ENCODE data around the gene AGBL3. TPM values are rescaled to one million over a fixed set of nuclear protein-coding genes. Genes with fewer than 3 reads are reported as not detected.
"Not testable (repeated sequence)": the region's sequence is repeated elsewhere in the genome, so short reads cannot be mapped to it uniquely, and the experiment has no call there.

AGBL3 gene
- total RNA-seq, 1 experiment from 2014 or later = 1.0 TPM

GRCh38 chr7:135076882-135077281 lies 90.6 kb downstream of the AGBL3 start:
- DNase-seq (ENCODE audit: low read depth) = no peak

GRCh38 chr7:135077642-135078041 lies 91.3 kb downstream of the AGBL3 start:
- no peak for DNase-seq (ENCODE audit: low read depth)

GRCh38 chr7:135078051-135078450 lies 91.7 kb downstream of the AGBL3 start:
- no peak for DNase-seq (ENCODE audit: low read depth)

- no peak for DNase-seq (ENCODE audit: low read depth)
Measured at GRCh38 chr7:135079068-135079467, 92.8 kb downstream of the AGBL3 start.

- no peak for DNase-seq (ENCODE audit: low read depth)
Measured at GRCh38 chr7:135083005-135083404, 96.7 kb downstream of the AGBL3 start.

GRCh38 chr7:135088566-135088965 lies 102.3 kb downstream of the AGBL3 start:
- DNase-seq (ENCODE audit: low read depth) = no peak

- no peak for DNase-seq (ENCODE audit: low read depth)
Measured at GRCh38 chr7:135091717-135092116, 105.4 kb downstream of the AGBL3 start.

- DNase-seq (ENCODE audit: low read depth) = no peak
Measured at GRCh38 chr7:135094472-135095237, 108.3 kb downstream of the AGBL3 start.

GRCh38 chr7:135095450-135095849 lies 109.1 kb downstream of the AGBL3 start:
- no peak for DNase-seq (ENCODE audit: low read depth)

- peak; percentile 6 for DNase-seq (ENCODE audit: low read depth)
Measured at GRCh38 chr7:135098391-135098790, 112.1 kb downstream of the AGBL3 start.

- DNase-seq (ENCODE audit: low read depth) = peak; percentile 29
Measured at GRCh38 chr7:135100856-135101255, 114.5 kb downstream of the AGBL3 start.

- no peak for DNase-seq (ENCODE audit: low read depth)
Measured at GRCh38 chr7:135102372-135102771, 116.1 kb downstream of the AGBL3 start.

GRCh38 chr7:135109562-135109961 lies 123.3 kb downstream of the AGBL3 start:
- no peak for DNase-seq (ENCODE audit: low read depth)

GRCh38 chr7:135109976-135110375 lies 123.7 kb downstream of the AGBL3 start:
- DNase-seq (ENCODE audit: low read depth) = no peak

GRCh38 chr7:135111379-135111778 lies 125.1 kb downstream of the AGBL3 start:
- peak; percentile 3 for DNase-seq (ENCODE audit: low read depth)

GRCh38 chr7:135114622-135115021 lies 128.3 kb downstream of the AGBL3 start:
- DNase-seq (ENCODE audit: low read depth) = no peak

- DNase-seq (ENCODE audit: low read depth) = no peak
Measured at GRCh38 chr7:135117096-135117495, 130.8 kb downstream of the AGBL3 start.

- peak; percentile 8 for DNase-seq (ENCODE audit: low read depth)
Measured at GRCh38 chr7:135121868-135122267, 135.6 kb downstream of the AGBL3 start.

GRCh38 chr7:135124631-135125030 lies 138.3 kb downstream of the AGBL3 start:
- not testable (repeated sequence) for DNase-seq (ENCODE audit: low read depth)

- DNase-seq (ENCODE audit: low read depth) = no peak
Measured at GRCh38 chr7:135128931-135129330, 142.6 kb downstream of the AGBL3 start.

- DNase-seq (ENCODE audit: low read depth) = no peak
Measured at GRCh38 chr7:135129579-135129978, 143.3 kb downstream of the AGBL3 start.

GRCh38 chr7:135143885-135144668 lies 157.8 kb downstream of the AGBL3 start:
- no peak for DNase-seq (ENCODE audit: low read depth)

GRCh38 chr7:135147341-135147898 lies 161.1 kb downstream of the AGBL3 start:
- DNase-seq (ENCODE audit: low read depth) = peak; percentile 71
